NCI-H510A treated with DMSO at 0.1 percent for 48 hours (cell line): ENCODE data around the gene PITHD1.
"Not testable (repeated sequence)": the region's sequence is repeated elsewhere in the genome, so short reads cannot be mapped to it uniquely, and the experiment has no call there.

Experiments used
- DNase-seq: peaks from one replicate; lab custom pipeline; 2025; lab: John Stamatoyannopoulos, UW

PITHD1 gene

DNA sequence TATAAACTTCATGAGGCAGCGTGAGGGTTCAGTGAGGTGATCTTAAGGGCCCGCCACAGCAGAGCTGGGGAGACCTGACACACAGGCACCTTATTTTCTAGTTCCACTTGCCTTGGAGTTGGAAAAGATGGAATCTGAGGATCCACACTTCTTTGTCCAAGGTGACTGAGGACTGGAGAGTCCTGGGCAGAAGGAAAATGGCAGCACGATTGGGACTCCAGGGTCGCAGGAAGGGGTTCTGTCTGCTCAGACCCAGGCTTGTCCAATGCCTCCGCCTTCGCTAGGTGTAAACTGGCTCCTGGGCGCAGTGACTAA, 21.0 kb downstream of the PITHD1 start:
- no peak for DNase-seq

DNA sequence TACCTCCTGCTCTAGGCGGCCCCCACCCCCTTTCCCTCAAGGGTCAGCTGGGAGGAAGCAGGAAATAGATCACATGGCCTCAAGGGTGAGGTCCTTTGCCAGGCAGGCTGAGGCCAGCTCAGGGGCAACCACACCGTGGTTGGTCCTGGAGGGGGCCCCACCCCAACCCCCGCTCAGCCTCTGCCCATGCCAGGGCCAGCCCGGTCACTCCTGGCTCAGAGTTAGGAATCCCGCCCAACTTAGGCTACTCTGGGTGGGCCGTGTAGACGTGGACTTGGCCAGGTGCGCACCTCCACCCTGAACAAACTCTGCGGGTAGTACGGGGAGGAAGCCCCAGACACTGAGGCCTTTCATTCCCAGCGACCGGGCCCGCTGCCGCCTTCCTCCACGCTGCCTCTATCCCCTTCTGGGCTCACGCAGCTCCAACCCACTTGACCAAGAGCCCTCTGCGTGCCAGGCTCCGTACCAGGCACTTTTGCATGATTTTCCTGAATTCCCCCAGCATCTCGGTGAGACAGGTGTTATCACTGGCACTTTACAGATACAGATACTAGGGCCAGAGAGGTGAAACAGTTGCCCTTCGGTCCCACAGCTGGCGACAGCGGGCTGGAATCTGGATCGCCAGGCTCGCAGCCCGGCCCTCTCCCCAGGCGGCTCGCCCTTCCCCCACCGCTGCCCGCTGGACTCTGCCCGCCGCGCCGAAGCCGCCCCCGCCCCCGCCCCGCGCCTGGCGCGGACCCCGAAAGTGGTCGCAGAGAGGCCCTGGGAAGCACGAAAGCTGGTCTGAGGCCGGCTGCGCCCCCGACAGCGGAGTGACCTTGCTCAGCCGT, 21.6 kb downstream of the PITHD1 start:
- peak; percentile 64 for DNase-seq

DNA sequence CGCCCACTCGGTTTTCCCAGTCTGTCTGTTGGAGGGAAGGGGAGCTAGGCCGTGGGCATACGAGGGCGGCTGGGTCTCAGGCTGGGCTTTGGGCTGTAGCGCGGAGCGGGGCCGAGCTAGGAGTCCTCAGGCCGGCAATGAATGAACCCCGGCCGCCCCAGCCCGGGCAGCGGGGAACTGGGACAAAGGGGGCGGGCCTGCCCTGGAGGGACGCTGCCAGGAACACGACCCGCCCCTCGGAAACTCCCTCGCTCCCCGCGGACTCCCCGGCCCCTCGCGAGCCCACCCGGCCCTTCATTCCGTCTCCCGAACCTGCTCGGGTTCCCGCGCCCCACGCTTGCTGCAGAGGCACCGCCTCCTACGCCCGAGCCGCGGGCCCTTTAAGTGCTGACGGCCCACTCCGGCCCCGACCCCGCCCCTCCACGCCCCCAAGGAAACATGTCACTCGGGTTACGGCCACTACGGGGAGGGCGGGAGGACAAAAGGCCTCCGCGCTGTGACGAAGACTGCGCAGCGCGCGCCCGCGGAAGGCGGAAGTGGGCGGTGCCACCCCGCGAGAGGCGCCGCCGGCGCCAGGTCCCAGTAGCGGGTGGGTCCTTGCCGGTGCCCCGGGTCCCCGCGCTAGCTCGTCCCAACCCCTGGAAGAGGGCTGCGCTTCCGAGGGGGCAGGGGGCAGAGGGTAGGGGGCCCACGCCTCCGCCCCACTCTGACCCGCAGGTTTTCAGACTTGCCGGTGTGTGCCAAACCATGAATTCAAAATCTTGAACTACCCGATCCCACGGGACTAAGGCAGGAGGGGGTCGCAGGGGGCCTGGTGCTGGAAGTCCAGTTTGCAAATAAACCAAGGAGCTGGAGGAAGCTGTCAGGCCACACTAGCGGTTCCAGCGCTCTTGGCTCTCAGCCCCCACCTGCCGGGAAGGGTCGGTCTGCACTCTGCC, 22.5 kb downstream of the PITHD1 start, which contains the start of gene GALE:
GALE (minus strand) TSS at position 355 of the 938 bp plus-strand sequence. CDS start 1,747 bp downstream, outside the sequence.
- peak; percentile 88 for DNase-seq

DNA sequence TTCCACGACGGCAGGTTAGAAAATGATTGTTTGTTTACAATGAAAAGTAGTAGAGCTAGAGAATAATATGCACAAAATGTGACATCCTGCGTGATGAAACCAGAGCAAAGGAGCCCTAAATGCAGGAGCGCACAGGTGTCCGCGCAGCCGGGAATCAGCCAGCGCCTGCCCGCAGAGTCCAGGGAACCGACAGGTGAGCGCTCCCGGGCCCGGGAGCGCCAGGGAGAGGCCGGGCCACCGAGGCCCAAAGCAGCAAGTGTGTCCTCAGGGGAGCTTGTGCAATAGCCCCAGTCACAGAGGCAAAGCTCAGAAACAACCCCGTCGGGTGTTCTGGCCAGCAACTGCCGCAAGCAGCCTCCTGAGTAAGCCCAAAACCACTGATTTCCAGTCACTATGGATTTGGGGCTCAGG, 23.1 kb downstream of the PITHD1 start:
- no peak for DNase-seq

DNA sequence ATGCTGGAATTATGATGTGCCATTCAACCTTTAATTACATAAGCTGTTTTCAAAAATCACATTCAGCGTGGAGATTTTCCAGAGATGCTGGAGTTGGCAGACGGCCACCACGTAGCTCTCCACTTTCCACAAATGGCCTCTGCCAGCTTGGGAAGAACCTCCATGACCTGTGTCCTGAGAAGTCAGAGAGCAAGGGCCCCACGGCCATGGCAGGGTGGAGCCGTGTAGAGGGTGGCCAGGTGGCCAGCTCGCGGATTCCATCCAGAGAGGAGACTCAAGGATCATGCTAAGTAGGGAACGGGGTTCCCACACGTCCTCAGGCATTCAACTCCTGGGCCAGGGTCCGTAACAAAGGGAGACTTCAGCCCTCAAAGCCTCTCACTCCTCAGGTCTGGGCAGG, 23.7 kb downstream of the PITHD1 start:
- no peak for DNase-seq

DNA sequence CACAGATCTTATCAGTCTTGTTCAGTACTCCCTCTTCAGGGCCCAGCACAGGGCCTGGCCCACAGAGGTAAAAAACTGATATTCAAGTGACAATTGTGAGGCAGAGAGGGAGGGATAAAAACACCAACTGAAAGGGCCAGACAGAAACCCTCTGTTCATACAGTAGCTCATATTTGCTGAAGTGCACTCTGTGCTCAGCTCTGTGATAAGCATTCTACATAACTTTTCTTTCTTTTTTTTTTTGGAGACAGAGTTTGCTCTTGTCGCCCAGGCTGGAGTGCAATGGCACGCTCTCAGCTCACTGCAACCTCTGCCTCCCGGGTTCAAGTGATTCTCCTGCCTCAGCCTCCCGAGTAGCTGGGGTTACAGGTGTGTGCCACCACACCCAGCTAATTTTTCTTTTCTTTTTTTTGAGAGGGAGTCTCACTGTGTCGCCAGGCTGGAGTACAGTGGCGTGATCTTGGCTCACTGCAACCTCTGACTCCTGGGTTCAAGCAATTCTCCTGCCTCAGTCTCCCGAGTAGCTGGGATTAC, 24.7 kb downstream of the PITHD1 start:
- DNase-seq, result not testable (repeated sequence)

DNA sequence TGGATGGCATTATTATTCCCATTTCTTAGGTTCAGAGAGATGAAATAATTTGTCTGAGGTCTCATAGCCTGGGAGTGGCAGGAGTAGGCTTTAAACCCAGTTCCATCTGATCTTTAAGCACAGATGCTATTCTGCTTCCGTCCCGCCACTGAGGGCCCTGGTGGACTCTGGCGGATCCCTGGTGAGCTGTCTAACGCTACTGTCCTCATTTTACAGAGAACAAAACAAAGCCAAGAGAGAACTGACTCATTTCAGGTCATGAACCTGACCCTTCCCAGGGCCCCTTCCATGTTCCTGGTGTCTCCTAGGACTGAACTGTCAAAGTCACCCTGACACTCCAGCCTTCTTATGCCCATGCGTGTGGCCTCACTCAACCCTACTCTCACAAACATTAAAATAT, 25.5 kb downstream of the PITHD1 start:
- DNase-seq, result no peak

DNA sequence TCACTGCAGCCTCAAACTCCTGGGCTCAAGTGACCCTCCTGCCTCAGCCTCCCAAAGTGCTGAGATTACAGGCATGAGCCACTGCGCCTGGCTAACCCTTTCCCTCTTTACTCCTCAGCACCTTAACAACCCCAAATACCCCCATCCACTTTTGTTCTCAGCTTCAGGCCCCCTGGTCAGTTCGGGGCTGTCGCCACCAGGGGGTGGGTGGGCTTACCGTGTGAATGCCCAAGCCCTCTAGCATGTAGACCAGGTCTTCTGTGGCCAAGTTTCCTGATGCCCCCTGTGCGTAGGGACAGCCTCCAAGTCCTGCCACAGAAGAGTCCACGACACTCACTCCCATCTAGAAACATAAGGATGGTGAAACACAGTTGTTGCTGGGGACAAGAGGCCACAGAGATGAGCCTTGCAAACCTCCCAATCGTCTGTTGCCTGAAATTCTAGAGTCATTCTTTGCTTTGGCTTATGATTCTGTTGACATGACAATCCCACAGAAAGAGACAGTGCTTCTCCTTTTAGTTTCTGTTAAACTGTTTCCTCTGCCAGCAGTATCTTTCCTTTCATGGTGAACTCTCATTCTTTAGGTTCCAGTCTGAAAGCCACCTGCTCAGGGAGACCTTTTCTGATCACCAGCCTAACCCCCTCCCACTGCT, 26.1 kb downstream of the PITHD1 start:
- DNase-seq, result no peak

DNA sequence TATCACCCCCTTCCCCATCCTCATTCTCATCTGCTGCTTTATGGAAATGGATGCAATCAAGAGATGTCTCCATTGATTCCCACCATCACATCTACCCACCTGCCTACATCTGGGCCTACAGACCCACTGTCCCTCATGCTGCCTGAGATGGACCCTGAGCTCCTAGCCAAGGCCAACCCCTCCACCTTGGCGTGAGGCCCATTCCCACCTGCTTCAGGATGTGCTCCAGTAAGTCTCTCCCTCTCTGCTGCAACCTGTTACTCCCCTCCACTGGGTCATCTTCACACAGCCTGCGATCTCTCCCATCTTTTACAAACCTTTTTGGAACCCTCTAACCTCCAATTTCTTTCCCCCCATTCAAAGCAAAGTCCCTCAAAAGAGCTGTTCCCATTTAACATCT, 26.8 kb downstream of the PITHD1 start:
- no peak for DNase-seq

DNA sequence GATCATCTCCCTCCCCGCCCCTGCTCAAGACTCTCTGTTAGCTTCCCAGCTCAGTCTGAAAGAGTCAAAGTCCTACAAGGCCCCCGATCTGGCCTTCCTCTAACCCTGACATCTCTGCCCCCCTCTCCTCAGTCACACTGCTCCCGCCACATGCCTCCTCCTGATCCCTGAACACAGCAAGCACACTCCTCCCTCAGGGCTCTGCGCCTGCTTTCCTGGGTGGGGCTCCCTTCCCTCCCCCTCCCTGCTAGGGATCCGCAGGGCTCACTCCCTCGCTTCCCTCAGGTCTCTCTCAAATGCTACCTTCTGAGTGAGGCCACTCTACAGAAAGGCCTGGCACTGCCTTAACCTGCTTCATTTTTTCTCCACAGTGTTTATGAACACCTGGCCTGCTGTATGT, 28.1 kb downstream of the PITHD1 start:
- DNase-seq, result no peak

DNA sequence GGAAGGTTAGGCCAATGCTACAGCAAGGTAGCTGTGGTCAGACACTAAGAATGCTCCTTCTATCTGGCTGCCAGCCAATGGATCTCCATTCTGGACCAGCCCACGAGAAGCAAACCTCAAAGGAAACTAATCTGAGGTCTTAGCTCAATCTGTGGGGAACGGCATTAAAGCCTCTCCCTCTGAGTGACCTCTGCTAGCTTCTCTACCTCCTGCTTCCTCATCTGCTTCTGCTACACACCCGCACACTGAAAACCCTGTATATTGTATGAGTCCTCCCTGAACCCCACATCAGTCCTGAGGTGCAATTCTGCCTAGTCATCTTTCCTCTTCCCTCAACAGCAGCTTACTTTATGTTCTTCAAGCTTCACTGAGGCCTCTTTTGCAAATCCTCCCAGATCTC, 29.2 kb downstream of the PITHD1 start:
- DNase-seq, result no peak

DNA sequence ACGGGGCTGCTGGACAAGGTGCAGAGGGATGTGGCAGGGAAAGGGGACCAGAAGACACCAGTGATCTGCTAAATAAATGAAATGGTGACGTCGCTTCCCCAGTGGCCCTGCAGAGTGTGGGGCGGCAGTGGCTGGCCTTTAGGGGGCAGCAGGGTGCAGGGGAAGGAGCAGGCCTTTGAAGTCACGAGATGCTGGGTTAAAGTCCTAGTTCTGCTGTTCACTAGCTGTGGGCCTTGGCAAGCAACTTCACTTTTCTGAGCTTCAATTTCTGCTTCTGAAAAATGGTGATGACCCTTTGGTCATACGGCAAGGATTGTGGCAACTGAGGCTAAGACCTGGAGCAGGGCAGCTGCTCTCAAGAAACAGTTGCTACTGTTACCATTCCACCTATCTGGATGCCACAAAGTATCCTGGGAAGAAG, 31.5 kb downstream of the PITHD1 start:
- DNase-seq, result peak; percentile 52

DNA sequence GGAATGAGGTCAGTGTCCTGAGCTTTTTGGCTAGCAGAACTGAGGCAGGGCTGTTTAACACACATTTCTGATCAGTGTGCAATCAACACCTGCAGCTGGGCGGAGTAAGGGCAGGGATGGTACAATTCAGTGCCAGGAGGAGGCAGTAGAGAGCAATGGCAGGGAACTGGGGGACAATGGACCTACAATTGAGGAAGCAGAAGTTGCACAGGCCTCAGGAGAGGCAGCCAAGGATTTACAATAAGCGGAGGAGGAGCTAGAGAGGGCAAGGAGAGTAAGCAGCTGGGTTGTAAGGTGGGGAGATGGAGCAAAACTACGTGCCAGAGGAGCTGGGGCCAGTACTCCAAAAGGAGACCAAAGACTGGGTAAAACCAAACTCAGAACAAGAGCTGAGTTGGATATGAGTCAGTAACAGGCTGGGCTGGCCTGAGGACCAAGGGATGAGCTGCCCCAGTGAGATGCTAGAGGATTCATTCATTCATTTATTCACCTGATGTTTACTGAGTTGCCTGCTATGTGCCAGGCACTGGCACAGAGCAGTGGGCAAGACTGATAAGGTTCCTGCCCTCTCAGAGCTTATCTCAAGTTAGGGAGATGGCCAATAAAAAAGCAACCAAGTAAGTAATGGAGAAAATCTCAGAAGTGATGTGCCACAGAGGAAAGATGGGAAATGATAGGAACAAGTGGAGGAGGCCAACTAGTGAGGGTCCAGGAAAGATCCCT, 32.8 kb downstream of the PITHD1 start:
- DNase-seq, result peak; percentile 6

DNA sequence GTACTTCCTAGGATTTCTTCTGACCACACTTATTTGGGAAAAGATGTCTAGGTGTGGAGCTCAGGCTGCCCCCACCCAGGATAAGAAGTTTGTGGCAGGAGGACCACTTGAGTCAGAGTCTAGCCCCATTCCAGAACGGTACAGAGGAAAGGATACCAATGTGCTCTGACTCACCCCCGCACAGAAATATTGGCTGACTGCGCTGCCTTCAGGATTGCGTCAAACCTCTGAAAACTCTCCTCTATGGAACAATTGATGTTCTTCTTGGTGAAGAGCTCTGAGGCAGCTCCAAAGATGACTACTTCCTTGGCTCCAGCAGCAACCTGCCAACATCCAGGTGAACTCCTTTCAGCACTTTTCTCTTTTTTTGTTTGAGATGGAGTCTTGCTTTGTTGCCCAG, 35.8 kb downstream of the PITHD1 start:
- DNase-seq, result no peak

DNA sequence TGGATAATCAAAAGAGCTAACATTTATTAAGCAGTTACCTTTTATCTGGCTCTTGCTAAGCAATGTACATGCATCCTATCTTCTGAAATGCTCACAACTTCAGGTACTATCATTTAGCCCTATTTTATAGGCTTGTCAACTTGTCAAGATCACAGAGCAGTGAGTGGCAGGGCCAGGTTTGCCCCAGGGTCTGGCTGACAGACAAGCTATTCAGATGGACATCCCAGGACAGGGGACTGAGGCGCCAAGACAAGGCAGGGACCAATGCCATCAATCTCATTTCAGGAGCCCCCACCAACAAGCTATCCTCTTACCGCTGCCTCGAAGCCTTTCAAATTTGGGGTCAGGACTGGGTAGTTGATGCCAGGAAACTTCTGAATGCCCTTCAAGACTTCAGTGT, 38.1 kb downstream of the PITHD1 start:
- no peak for DNase-seq

DNA sequence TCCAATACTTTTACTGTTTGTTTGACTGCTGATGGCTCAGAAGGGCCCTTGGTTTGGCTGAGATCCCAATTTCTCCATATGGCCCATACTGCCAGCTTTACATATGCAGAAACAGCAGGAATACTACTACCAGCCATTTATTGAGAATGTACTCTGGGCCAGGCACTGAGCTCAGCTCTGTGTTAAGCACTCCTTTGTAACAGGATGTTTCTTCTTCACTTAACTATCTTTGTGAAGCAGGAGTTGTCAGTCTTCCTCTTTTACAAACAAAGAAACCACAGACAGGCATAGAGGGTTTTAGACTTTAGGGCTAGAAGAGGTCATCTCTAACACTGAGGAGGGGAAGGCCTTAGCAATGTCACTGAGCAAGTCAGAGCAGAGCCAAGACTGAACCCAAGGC, 38.7 kb downstream of the PITHD1 start:
- no peak for DNase-seq

DNA sequence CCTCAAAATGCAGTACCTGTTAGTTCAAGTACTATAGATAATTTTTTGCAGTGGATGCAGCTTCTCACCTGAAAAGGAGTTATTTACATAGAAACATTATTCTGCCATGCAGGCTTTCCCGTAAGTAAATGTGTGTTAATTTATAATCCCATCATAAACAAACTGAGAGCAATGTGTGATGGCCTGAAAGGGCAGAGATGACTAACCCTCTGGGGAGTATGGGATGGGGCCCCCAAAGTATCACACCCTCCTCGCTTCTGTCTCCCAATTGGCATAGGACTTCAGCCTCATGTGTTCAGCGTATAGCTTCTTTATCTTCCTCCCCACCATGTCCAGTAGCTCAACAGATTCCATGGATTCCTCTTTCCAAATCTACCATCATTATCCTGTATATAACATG, 39.4 kb downstream of the PITHD1 start:
- DNase-seq, result no peak

DNA sequence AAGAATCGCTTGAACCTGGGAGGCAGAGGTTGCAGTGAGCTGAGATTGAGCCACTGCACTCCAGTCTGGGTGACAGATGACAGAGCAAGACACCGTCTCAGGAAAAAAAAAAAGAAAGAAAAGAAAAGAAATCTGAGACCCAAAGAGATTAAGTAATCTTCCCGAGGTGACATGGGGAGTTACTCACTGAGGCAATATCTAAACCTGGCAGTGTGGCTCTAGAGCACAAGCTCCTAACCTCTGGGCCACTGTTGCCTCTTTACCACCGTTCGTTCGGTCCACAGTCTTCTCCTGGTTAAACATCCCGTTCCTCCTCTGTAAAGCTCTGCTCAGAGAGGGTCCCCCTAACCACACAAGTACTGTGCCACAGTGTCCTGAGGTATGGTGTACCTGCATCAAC, 45.5 kb downstream of the PITHD1 start:
- DNase-seq, result no peak

DNA sequence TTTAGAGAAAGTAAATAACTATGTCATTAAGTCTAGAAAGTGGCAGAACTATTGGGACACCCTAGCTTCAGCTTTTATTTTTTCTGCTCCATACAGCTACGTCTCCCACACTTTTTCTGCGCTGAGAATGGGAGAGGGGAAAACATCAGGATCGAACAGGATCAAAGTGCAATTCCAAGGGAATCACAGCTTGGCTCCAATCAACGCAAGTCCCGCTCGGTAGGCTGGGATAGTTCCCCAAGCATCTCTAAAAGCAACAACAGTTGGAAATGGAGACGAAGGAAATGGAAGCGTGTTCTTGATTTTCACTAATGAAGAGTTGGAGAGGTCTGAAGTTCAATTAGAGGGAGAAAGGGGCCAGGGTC, 46.5 kb downstream of the PITHD1 start:
- no peak for DNase-seq

DNA sequence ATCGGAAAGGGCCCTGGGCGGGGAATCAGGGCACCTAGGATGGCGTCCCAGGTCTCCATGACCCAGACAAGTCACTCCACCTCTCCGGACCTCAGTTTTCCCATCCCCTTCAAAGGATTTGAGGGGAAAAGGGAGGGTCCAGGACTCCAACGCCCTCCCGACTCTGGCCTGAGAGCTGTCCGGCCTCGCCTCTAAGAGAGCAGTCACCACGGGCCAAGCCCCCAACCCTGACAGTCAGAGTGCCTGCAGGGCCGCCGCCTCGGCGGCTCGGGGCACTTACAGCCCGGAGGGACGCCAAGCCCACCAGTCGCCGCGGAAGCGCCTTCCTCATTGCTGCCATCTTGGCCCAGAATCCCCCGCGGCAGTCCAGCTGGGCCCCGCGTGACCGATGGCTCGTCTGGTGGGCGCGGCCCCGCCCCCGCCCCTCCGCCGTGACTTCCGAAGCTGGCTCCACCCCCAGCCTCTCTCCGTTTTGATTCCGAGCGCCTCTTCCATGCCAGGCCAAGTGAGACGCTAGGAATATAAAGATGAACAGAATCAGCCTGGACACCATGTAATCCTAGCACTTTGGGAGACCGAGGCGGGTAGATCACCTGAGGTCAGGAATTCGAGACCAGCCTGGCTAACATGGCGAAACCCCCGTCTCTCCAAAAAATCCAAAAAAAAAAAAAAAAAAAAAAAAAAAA, 47.0 kb downstream of the PITHD1 start, which contains the start of gene HMGCL:
HMGCL (minus strand) TSS at position 354 of the 686 bp plus-strand sequence; CDS start at position 340, 14 bp downstream.
- peak; percentile 93 for DNase-seq
